ENCODE data around the gene GPC6. TPM values are rescaled to one million over a fixed set of nuclear protein-coding genes. Genes with fewer than 3 reads are reported as not detected.

The GPC6 gene
- polyA plus RNA-seq, 1 donor (not counting 4 experiments of a cell fraction or from before 2014, with no cell fraction given), result 0.42 TPM

- TF ChIP-seq EZH2 (IDR thresholded peaks at IDR 0.05; ENCODE audit: low read length) (no peak), CTCF (optimal IDR thresholded peaks at IDR 0.05 in 1 of 3, IDR thresholded peaks at IDR 0.05 in 1 of 3, conservative IDR thresholded peaks at IDR 0.05 in 1 of 3; ENCODE audit: extremely low read depth in 1 of 3, insufficient read depth in 2 of 3, low read length in 3 of 3) (no peak)
- H3K79me2 ChIP-seq (ENCODE audit: control insufficient read depth, insufficient read depth, low read length), result no peaks in the 10 kb centered on the region
- H3K9me3 ChIP-seq (ENCODE audit: control insufficient read depth, low read depth, low read length), result no peaks in the 10 kb centered on the region
- no peaks in the 10 kb centered on the region for H3K36me3 ChIP-seq (ENCODE audit: control insufficient read depth in 2 of 2, extremely low read depth in 1 of 2, insufficient read depth in 2 of 2, low read length in 2 of 2)
- FAIRE-seq, result no peak
- H3K9ac ChIP-seq (ENCODE audit: control insufficient read depth, extremely low read depth, insufficient read depth, low read length), result no peak overlapping the region
- DNase-seq (ENCODE audit: low read depth, low spot score), result no peak
- H3K4me2 ChIP-seq (ENCODE audit: control insufficient read depth, extremely low read depth, insufficient read depth, low read depth, low read length), result no peak overlapping the region
- H3K4me3 ChIP-seq (ENCODE audit: control insufficient read depth in 2 of 3, extremely low read depth in 1 of 3, insufficient read depth in 2 of 3, low read depth in 1 of 3, low read length in 3 of 3), result no peak overlapping the region
- H2AFZ ChIP-seq (ENCODE audit: control insufficient read depth, low read length), result no peak overlapping the region
- H3K27me3 ChIP-seq (ENCODE audit: control insufficient read depth, extremely low read depth, insufficient read depth, low read length), result no peaks in the 10 kb centered on the region
- H3K4me1 ChIP-seq (ENCODE audit: control insufficient read depth, extremely low read depth, insufficient read depth, low read length), result no peaks in the 10 kb centered on the region
- dilution Hi-C loops (cut with MboI; ENCODE audit: extremely low pct_ligation_motif_present, low sequenced_read_pairs), result no loop called here
- no peak overlapping the region for H3K27ac ChIP-seq (ENCODE audit: control insufficient read depth, insufficient read depth, low read length)
- H4K20me1 ChIP-seq (ENCODE audit: control insufficient read depth, extremely low read depth, insufficient read depth, low read length), result no peaks in the 10 kb centered on the region
- no peaks in the 10 kb centered on the region for H3K9me1 ChIP-seq (ENCODE audit: control insufficient read depth, extremely low read depth, insufficient read depth, low read length)
Observed at GRCh38 chr13:93766719-93767118, 540.1 kb downstream of the GPC6 start.

- Histone ChIP-seq H3K27me3 (ENCODE audit: control insufficient read depth, extremely low read depth, insufficient read depth, low read length) (no peaks in the 10 kb centered on the region), H3K4me3 (ENCODE audit: control insufficient read depth in 2 of 3, extremely low read depth in 1 of 3, insufficient read depth in 2 of 3, low read depth in 1 of 3, low read length in 3 of 3) (no peak overlapping the region), H2AFZ (ENCODE audit: control insufficient read depth, low read length) (no peak overlapping the region), H3K4me2 (ENCODE audit: control insufficient read depth, extremely low read depth, insufficient read depth, low read depth, low read length) (no peak overlapping the region), H3K9ac (ENCODE audit: control insufficient read depth, extremely low read depth, insufficient read depth, low read length) (no peak overlapping the region), H4K20me1 (ENCODE audit: control insufficient read depth, extremely low read depth, insufficient read depth, low read length) (no peaks in the 10 kb centered on the region), H3K36me3 (ENCODE audit: control insufficient read depth in 2 of 2, extremely low read depth in 1 of 2, insufficient read depth in 2 of 2, low read length in 2 of 2) (no peaks in the 10 kb centered on the region), H3K4me1 (ENCODE audit: control insufficient read depth, extremely low read depth, insufficient read depth, low read length) (no peaks in the 10 kb centered on the region), H3K79me2 (ENCODE audit: control insufficient read depth, insufficient read depth, low read length) (no peaks in the 10 kb centered on the region), H3K9me1 (ENCODE audit: control insufficient read depth, extremely low read depth, insufficient read depth, low read length) (no peaks in the 10 kb centered on the region), H3K27ac (ENCODE audit: control insufficient read depth, insufficient read depth, low read length) (no peak overlapping the region), H3K9me3 (ENCODE audit: control insufficient read depth, low read depth, low read length) (no peaks in the 10 kb centered on the region)
- no peak for DNase-seq (ENCODE audit: low read depth, low spot score)
- dilution Hi-C loops (cut with MboI; ENCODE audit: extremely low pct_ligation_motif_present, low sequenced_read_pairs), result no loop called here
- FAIRE-seq, result no peak
- no peak for TF ChIP-seq CTCF (optimal IDR thresholded peaks at IDR 0.05 in 1 of 3, IDR thresholded peaks at IDR 0.05 in 1 of 3, conservative IDR thresholded peaks at IDR 0.05 in 1 of 3; ENCODE audit: extremely low read depth in 1 of 3, insufficient read depth in 2 of 3, low read length in 3 of 3)
- TF ChIP-seq EZH2 (IDR thresholded peaks at IDR 0.05; ENCODE audit: low read length), result no peak
Observed at GRCh38 chr13:93767180-93767916, 540.7 kb downstream of the GPC6 start.

Measured in keratinocyte (primary cell).